Measurements from ENCODE around the gene LIPE.

DNA sequence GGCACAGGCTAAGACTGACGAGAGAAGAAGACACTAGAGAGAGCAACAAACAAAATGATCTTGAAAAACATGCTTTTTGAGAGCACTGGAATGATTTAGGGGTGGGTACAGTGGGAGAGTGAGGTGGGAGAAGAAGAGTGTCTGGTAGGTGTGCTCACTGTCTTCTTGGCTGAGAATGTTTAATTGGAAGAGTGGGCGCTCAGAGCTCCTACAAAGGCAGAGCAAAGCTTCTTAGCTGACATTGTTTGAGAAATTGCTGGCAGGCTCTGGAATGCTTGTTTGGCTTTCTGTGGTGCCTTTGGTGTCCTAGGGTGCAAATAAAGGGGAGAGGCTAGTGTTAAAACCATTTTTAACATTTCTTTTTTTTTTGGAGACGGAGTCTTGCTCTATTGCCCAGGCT, 1.5 kb upstream of the LIPE start:
- TF ChIP-seq, protein P1, sequence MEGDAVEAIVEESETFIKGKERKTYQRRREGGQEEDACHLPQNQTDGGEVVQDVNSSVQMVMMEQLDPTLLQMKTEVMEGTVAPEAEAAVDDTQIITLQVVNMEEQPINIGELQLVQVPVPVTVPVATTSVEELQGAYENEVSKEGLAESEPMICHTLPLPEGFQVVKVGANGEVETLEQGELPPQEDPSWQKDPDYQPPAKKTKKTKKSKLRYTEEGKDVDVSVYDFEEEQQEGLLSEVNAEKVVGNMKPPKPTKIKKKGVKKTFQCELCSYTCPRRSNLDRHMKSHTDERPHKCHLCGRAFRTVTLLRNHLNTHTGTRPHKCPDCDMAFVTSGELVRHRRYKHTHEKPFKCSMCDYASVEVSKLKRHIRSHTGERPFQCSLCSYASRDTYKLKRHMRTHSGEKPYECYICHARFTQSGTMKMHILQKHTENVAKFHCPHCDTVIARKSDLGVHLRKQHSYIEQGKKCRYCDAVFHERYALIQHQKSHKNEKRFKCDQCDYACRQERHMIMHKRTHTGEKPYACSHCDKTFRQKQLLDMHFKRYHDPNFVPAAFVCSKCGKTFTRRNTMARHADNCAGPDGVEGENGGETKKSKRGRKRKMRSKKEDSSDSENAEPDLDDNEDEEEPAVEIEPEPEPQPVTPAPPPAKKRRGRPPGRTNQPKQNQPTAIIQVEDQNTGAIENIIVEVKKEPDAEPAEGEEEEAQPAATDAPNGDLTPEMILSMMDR (IDR thresholded peaks at IDR 0.05; ENCODE audit: low read length): no peak
- no peak for TF ChIP-seq EZH2 (IDR thresholded peaks at IDR 0.05; ENCODE audit: borderline replicate concordance, low read length)

All from OCI-LY1 (cell line).